ENCODE measurements around the gene FBXW7. TPM values are rescaled to one million over a fixed set of nuclear protein-coding genes. Genes with fewer than 3 reads are reported as not detected.

The FBXW7 gene
- polyA plus RNA-seq, 2 of the 4 experiments (the other 2 are of a cell fraction): 7.2 to 12.5 TPM

- Histone ChIP-seq H3K4me1 (no peaks in the 10 kb centered on the region), H3K4me2 (no peak overlapping the region), H3K4me3 (no peak overlapping the region), H3K27ac (no peak overlapping the region), H3K9me3 (no peaks in the 10 kb centered on the region)
- ChIA-PET POLR2A (no interaction called here), CTCF (no interaction called here)
- TF ChIP-seq EP300 (IDR thresholded peaks at IDR 0.05) (no peak), MAZ (IDR thresholded peaks at IDR 0.05; ENCODE audit: borderline replicate concordance, low read depth, low read length) (no peak), JUNB (IDR thresholded peaks at IDR 0.05) (no peak), HOXB13 (CRISPR knock-in tag; IDR thresholded peaks at IDR 0.05; ENCODE audit: low read depth) (no peak)
- TF ChIP-seq, protein P1, sequence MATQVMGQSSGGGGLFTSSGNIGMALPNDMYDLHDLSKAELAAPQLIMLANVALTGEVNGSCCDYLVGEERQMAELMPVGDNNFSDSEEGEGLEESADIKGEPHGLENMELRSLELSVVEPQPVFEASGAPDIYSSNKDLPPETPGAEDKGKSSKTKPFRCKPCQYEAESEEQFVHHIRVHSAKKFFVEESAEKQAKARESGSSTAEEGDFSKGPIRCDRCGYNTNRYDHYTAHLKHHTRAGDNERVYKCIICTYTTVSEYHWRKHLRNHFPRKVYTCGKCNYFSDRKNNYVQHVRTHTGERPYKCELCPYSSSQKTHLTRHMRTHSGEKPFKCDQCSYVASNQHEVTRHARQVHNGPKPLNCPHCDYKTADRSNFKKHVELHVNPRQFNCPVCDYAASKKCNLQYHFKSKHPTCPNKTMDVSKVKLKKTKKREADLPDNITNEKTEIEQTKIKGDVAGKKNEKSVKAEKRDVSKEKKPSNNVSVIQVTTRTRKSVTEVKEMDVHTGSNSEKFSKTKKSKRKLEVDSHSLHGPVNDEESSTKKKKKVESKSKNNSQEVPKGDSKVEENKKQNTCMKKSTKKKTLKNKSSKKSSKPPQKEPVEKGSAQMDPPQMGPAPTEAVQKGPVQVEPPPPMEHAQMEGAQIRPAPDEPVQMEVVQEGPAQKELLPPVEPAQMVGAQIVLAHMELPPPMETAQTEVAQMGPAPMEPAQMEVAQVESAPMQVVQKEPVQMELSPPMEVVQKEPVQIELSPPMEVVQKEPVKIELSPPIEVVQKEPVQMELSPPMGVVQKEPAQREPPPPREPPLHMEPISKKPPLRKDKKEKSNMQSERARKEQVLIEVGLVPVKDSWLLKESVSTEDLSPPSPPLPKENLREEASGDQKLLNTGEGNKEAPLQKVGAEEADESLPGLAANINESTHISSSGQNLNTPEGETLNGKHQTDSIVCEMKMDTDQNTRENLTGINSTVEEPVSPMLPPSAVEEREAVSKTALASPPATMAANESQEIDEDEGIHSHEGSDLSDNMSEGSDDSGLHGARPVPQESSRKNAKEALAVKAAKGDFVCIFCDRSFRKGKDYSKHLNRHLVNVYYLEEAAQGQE (IDR thresholded peaks at IDR 0.05): no peak
- no peak for ATAC-seq
- 80% methylated on average over 2 of the region's 2 CpGs for WGBS (ENCODE audit: missing lambda C conversion rate)
- DNase-seq (ENCODE audit: low read depth in 1 of 2, low spot score in 1 of 2): no peak
- FAIRE-seq: no peak
Measured at GRCh38 chr4:152563209-152563608, 27.3 kb upstream of the FBXW7 start.

- WGBS (ENCODE audit: missing lambda C conversion rate): 79% methylated on average over 3 of the region's 3 CpGs
- no peak for FAIRE-seq
- Histone ChIP-seq H3K27ac (no peak overlapping the region), H3K4me2 (no peak overlapping the region), H3K9me3 (no peaks in the 10 kb centered on the region), H3K4me3 (no peak overlapping the region), H3K4me1 (no peaks in the 10 kb centered on the region)
- TF ChIP-seq MAZ (IDR thresholded peaks at IDR 0.05; ENCODE audit: borderline replicate concordance, low read depth, low read length) (no peak), KDM5A (IDR thresholded peaks at IDR 0.05) (no peak), NPAS2 (CRISPR knock-in tag; IDR thresholded peaks at IDR 0.05; ENCODE audit: borderline replicate concordance) (no peak), NR3C1 (IDR thresholded peaks at IDR 0.05) (no peak), HOXA7 (CRISPR knock-in tag; IDR thresholded peaks at IDR 0.05) (no peak), FOSL2 (IDR thresholded peaks at IDR 0.05) (no peak), FOSL2 (CRISPR knock-in tag; IDR thresholded peaks at IDR 0.05) (no peak), RARB (CRISPR knock-in tag; IDR thresholded peaks at IDR 0.05) (no peak), HES2 (IDR thresholded peaks at IDR 0.05) (no peak), EHF (CRISPR knock-in tag; IDR thresholded peaks at IDR 0.05) (no peak), PHF8 (IDR thresholded peaks at IDR 0.05; ENCODE audit: borderline replicate concordance, low read depth) (no peak), PBX3 (IDR thresholded peaks at IDR 0.05) (no peak), RAD21 (conservative IDR thresholded peaks at IDR 0.05 in 1 of 2, IDR thresholded peaks at IDR 0.05 in 1 of 2) (no peak), NFE2L2 (conservative IDR thresholded peaks at IDR 0.05; ENCODE audit: low read length) (no peak)
- TF ChIP-seq, protein P2, sequence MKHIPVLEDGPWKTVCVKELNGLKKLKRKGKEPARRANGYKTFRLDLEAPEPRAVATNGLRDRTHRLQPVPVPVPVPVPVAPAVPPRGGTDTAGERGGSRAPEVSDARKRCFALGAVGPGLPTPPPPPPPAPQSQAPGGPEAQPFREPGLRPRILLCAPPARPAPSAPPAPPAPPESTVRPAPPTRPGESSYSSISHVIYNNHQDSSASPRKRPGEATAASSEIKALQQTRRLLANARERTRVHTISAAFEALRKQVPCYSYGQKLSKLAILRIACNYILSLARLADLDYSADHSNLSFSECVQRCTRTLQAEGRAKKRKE (CRISPR knock-in tag; IDR thresholded peaks at IDR 0.05; ENCODE audit: low read depth): no peak
- TF ChIP-seq, protein P3, sequence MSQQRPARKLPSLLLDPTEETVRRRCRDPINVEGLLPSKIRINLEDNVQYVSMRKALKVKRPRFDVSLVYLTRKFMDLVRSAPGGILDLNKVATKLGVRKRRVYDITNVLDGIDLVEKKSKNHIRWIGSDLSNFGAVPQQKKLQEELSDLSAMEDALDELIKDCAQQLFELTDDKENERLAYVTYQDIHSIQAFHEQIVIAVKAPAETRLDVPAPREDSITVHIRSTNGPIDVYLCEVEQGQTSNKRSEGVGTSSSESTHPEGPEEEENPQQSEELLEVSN (IDR thresholded peaks at IDR 0.05; ENCODE audit: borderline replicate concordance, low read depth): no peak
- no peak for ATAC-seq
- no peak for DNase-seq (ENCODE audit: low read depth in 1 of 2, low spot score in 1 of 2)
- POLR2A ChIA-PET: no interaction called here
- CTCF ChIA-PET: no interaction called here
Measured at GRCh38 chr4:152559641-152560040, 23.7 kb upstream of the FBXW7 start.

All from A549 (cell line).